HUES6 (cell line): ENCODE data around the gene NME7.
A peak's percentile ranks its signal among the peaks of the same experiment; 100 is the strongest.
"Not testable (repeated sequence)": the region's sequence is repeated elsewhere in the genome, so short reads cannot be mapped to it uniquely, and the experiment has no call there.

Experiments
- H3K27ac ChIP-seq: 2 replicates; pipeline ENCODE4 v1.7.0; 2013; ENCODE audit warnings: low read depth, mild to moderate bottlenecking, low read length, inconsistent platforms
- H3K27me3 ChIP-seq: 2 replicates; pipeline ENCODE4 v1.6.1; 2013; ENCODE audit warnings: low read length; ENCODE audit not compliant: control insufficient read depth, insufficient read depth
- H3K36me3 ChIP-seq: 2 replicates; pipeline ENCODE4 v1.6.1; 2013; ENCODE audit warnings: low read length; ENCODE audit not compliant: control insufficient read depth, insufficient read depth
- H3K4me1 ChIP-seq: 2 replicates; pipeline ENCODE4 v1.6.1; 2013; ENCODE audit warnings: low read length; ENCODE audit not compliant: control insufficient read depth, insufficient read depth
- H3K4me3 ChIP-seq: 2 replicates; pipeline ENCODE4 v1.5.1; 2013; ENCODE audit warnings: low read depth, low read length
- H3K9ac ChIP-seq: one replicate; pipeline ENCODE4 v1.6.1; 2013; ENCODE audit warnings: mild to moderate bottlenecking, low read length
- H3K9me3 ChIP-seq: 2 replicates; pipeline ENCODE4 v1.6.1; 2013; ENCODE audit warnings: low read depth, low read length; ENCODE audit not compliant: control insufficient read depth, insufficient read depth

The NME7 gene

GRCh38 chr1:169125597-169125996, 242.0 kb downstream of the NME7 start:
- H3K36me3 ChIP-seq, result peaks cover 63% of the 10 kb centered on the region
- H3K27me3 ChIP-seq, H3K27ac ChIP-seq, H3K4me1 ChIP-seq, H3K9ac ChIP-seq, H3K4me3 ChIP-seq, H3K9me3 ChIP-seq: not testable (repeated sequence)

- H3K27ac ChIP-seq, result no peak overlapping the region
- H3K27me3 ChIP-seq, result no peaks in the 10 kb centered on the region
- H3K36me3 ChIP-seq, result peaks cover 57% of the 10 kb centered on the region
These were observed 243.1 kb downstream of the NME7 start for GRCh38 chr1:169124459-169124858.

GRCh38 chr1:169122976-169123375, 244.6 kb downstream of the NME7 start:
- Histone ChIP-seq H3K27ac (no peak overlapping the region), H3K27me3 (no peaks in the 10 kb centered on the region), H3K9me3 (no peaks in the 10 kb centered on the region), H3K4me1 (peaks cover 4% of the 10 kb centered on the region; the same call in 1 of the 2 replicates), H3K36me3 (peaks cover 50% of the 10 kb centered on the region), H3K9ac (no peak overlapping the region), H3K4me3 (no peak overlapping the region)

More at GRCh38 chr1:169124459-169124858, 243.1 kb downstream of the NME7 start:
- Histone ChIP-seq H3K9ac (no peak overlapping the region), H3K4me1 (peaks cover 4% of the 10 kb centered on the region; the same call in 1 of the 2 replicates), H3K4me3 (no peak overlapping the region), H3K9me3 (no peaks in the 10 kb centered on the region)

GRCh38 chr1:169121146-169121923, 246.3 kb downstream of the NME7 start:
- H3K4me1 ChIP-seq, result peaks cover 4% of the 10 kb centered on the region; the same call in 1 of the 2 replicates
- H3K4me3 ChIP-seq, result no peak overlapping the region
- H3K27me3 ChIP-seq, result no peaks in the 10 kb centered on the region
- H3K9ac ChIP-seq, result no peak overlapping the region
- peaks cover 50% of the 10 kb centered on the region for H3K36me3 ChIP-seq
- no peaks in the 10 kb centered on the region for H3K9me3 ChIP-seq
- no peak overlapping the region for H3K27ac ChIP-seq

GRCh38 chr1:169120066-169120465, 247.5 kb downstream of the NME7 start:
- Histone ChIP-seq H3K4me1 (peaks cover 12% of the 10 kb centered on the region; the same call in 1 of the 2 replicates), H3K27ac (no peak overlapping the region), H3K4me3 (no peak overlapping the region), H3K36me3 (peaks cover 45% of the 10 kb centered on the region), H3K9ac (no peak overlapping the region), H3K9me3 (no peaks in the 10 kb centered on the region), H3K27me3 (no peaks in the 10 kb centered on the region)

- no peak overlapping the region for H3K9ac ChIP-seq
- peaks cover 12% of the 10 kb centered on the region; the same call in 1 of the 2 replicates for H3K4me1 ChIP-seq
- peaks cover 42% of the 10 kb centered on the region for H3K36me3 ChIP-seq
- no peak overlapping the region for H3K4me3 ChIP-seq
- H3K27ac ChIP-seq, result no peak overlapping the region
- no peaks in the 10 kb centered on the region for H3K27me3 ChIP-seq
- H3K9me3 ChIP-seq, result no peaks in the 10 kb centered on the region
These were observed 248.2 kb downstream of the NME7 start for GRCh38 chr1:169119405-169119804.

GRCh38 chr1:169118227-169118626, 249.4 kb downstream of the NME7 start:
- Histone ChIP-seq H3K9me3 (no peaks in the 10 kb centered on the region), H3K9ac (no peak overlapping the region), H3K36me3 (peaks cover 49% of the 10 kb centered on the region), H3K27me3 (no peaks in the 10 kb centered on the region), H3K27ac (no peak overlapping the region), H3K4me3 (no peak overlapping the region), H3K4me1 (peaks cover 23% of the 10 kb centered on the region)

GRCh38 chr1:169117599-169117998, 250.0 kb downstream of the NME7 start:
- no peak overlapping the region for H3K27ac ChIP-seq
- no peaks in the 10 kb centered on the region for H3K9me3 ChIP-seq
- peaks cover 51% of the 10 kb centered on the region for H3K36me3 ChIP-seq
- peaks cover 28% of the 10 kb centered on the region for H3K4me1 ChIP-seq
- no peaks in the 10 kb centered on the region for H3K27me3 ChIP-seq
- H3K4me3 ChIP-seq, result no peak overlapping the region
- no peak overlapping the region for H3K9ac ChIP-seq

- H3K36me3 ChIP-seq, result peaks cover 56% of the 10 kb centered on the region
- H3K9ac ChIP-seq, result no peak overlapping the region
- no peaks in the 10 kb centered on the region for H3K9me3 ChIP-seq
- H3K27ac ChIP-seq, result no peak overlapping the region
- H3K27me3 ChIP-seq, result no peaks in the 10 kb centered on the region
- peaks cover 33% of the 10 kb centered on the region for H3K4me1 ChIP-seq
- no peak overlapping the region for H3K4me3 ChIP-seq
These were observed 250.6 kb downstream of the NME7 start for GRCh38 chr1:169117014-169117413.

GRCh38 chr1:169115891-169116585, 251.6 kb downstream of the NME7 start:
- Histone ChIP-seq H3K4me3 (no peak overlapping the region), H3K4me1 (peaks cover 34% of the 10 kb centered on the region), H3K9me3 (no peaks in the 10 kb centered on the region), H3K9ac (no peak overlapping the region), H3K27me3 (no peaks in the 10 kb centered on the region), H3K27ac (no peak overlapping the region), H3K36me3 (peaks cover 55% of the 10 kb centered on the region)

- peak overlapping the region; percentile 61 for H3K9ac ChIP-seq
These were observed 253.9 kb downstream of the NME7 start for GRCh38 chr1:169113613-169114119.

More at GRCh38 chr1:169113613-169114119, 253.9 kb downstream of the NME7 start:
- peak overlapping the region; percentile 54 for H3K4me3 ChIP-seq
- H3K4me1 ChIP-seq, result peaks cover 55% of the 10 kb centered on the region
- no peaks in the 10 kb centered on the region for H3K9me3 ChIP-seq
- H3K27ac ChIP-seq, result peak overlapping the region; percentile 84
- H3K27me3 ChIP-seq, result no peaks in the 10 kb centered on the region
- H3K36me3 ChIP-seq, result peaks cover 55% of the 10 kb centered on the region
